H9 (cell line): ENCODE measurements around the gene GPAT3. TPM values are rescaled to one million over a fixed set of nuclear protein-coding genes. Genes with fewer than 3 reads are reported as not detected.

Source experiments
- DNase-seq: peaks from one replicate; pipeline ENCODE4 v3.0.0-alpha.2; 2017
- H2AFZ ChIP-seq: one replicate; pipeline ENCODE4 v1.6.1; 2013; ENCODE audit warnings: mild to moderate bottlenecking, low read length, control low read depth, moderate library complexity
- H2AK5ac ChIP-seq: 2 replicates; pipeline ENCODE4 v1.6.1; 2013; ENCODE audit warnings: low read length, control low read depth, mixed read lengths; ENCODE audit not compliant: insufficient read length
- H2BK120ac ChIP-seq: one replicate; pipeline ENCODE4 v1.6.1; 2013; ENCODE audit warnings: low read depth, mild to moderate bottlenecking, low read length, control low read depth, inconsistent platforms; ENCODE audit not compliant: poor library complexity, severe bottlenecking
- H2BK12ac ChIP-seq: 2 replicates; pipeline ENCODE4 v1.6.1; 2013; ENCODE audit warnings: low read length, control low read depth, mixed read lengths, low read depth; ENCODE audit not compliant: insufficient read length
- H2BK15ac ChIP-seq: 2 replicates; pipeline ENCODE4 v1.6.1; 2013; ENCODE audit warnings: low read depth, low read length, control low read depth
- H2BK20ac ChIP-seq: one replicate; pipeline ENCODE4 v1.6.1; 2013; ENCODE audit warnings: low read depth, mild to moderate bottlenecking, low read length, control low read depth, inconsistent platforms; ENCODE audit not compliant: poor library complexity, severe bottlenecking
- H2BK5ac ChIP-seq: 2 replicates; pipeline ENCODE4 v1.6.1; 2013; ENCODE audit warnings: low read length, control low read depth, mixed read lengths; ENCODE audit not compliant: insufficient read length
- H3K14ac ChIP-seq: 2 replicates; pipeline ENCODE4 v1.6.1; 2013; ENCODE audit warnings: low read length, control low read depth; ENCODE audit not compliant: insufficient read depth
- H3K18ac ChIP-seq: 2 replicates; pipeline ENCODE4 v1.6.1; 2013; ENCODE audit warnings: low read depth, mild to moderate bottlenecking, mixed read lengths, low read length, control low read depth; ENCODE audit not compliant: insufficient read length
- H3K23ac ChIP-seq: 2 replicates; pipeline ENCODE4 v1.6.1; 2013; ENCODE audit warnings: low read length, control low read depth, mixed read lengths, low read depth; ENCODE audit not compliant: insufficient read length
- H3K23me2 ChIP-seq: 2 replicates; pipeline ENCODE4 v1.6.1; 2013; ENCODE audit warnings: low read depth, mild to moderate bottlenecking, mixed read lengths, low read length, control low read depth; ENCODE audit not compliant: insufficient read length, poor library complexity, severe bottlenecking
- H3K27ac ChIP-seq: 2 replicates; pipeline ENCODE4 v1.5.1; 2013; ENCODE audit warnings: low read length, control low read depth, mixed read lengths, low read depth; ENCODE audit not compliant: insufficient read length
- H3K27me3 ChIP-seq: 2 replicates; pipeline ENCODE4 v1.6.1; 2013; ENCODE audit warnings: low read length, control low read depth, inconsistent platforms; ENCODE audit not compliant: insufficient read depth
- H3K4ac ChIP-seq: 2 replicates; pipeline ENCODE4 v1.6.1; 2013; ENCODE audit warnings: low read depth, mild to moderate bottlenecking, control low read depth, inconsistent platforms, low read length, moderate library complexity
- H3K4me1 ChIP-seq: 2 replicates; pipeline ENCODE4 v1.6.1; 2013; ENCODE audit warnings: low read length, control low read depth, inconsistent platforms; ENCODE audit not compliant: insufficient read depth
- H3K4me2 ChIP-seq: 2 replicates; pipeline ENCODE4 v1.6.1; 2013; ENCODE audit warnings: low read length, control low read depth, mixed read lengths; ENCODE audit not compliant: insufficient read length, insufficient read depth
- H3K56ac ChIP-seq: 2 replicates; pipeline ENCODE4 v1.6.1; 2013; ENCODE audit warnings: low read depth, mild to moderate bottlenecking, mixed read lengths, low read length, control low read depth; ENCODE audit not compliant: insufficient read length
- H3K79me1 ChIP-seq: 2 replicates; pipeline ENCODE4 v1.6.1; 2013; ENCODE audit warnings: low read depth, mild to moderate bottlenecking, moderate library complexity, low read length, control low read depth, inconsistent platforms; ENCODE audit not compliant: insufficient read depth, poor library complexity, severe bottlenecking
- H3K79me2 ChIP-seq: 2 replicates; pipeline ENCODE4 v1.6.1; 2013; ENCODE audit warnings: low read length, control low read depth, inconsistent platforms; ENCODE audit not compliant: insufficient read depth
- H3K9ac ChIP-seq: 2 replicates; pipeline ENCODE4 v1.6.1; 2013; ENCODE audit warnings: low read length, control low read depth, mixed read lengths; ENCODE audit not compliant: insufficient read length; ENCODE audit errors: extremely low read depth
- H3K9me3 ChIP-seq: one replicate; pipeline ENCODE4 v1.6.1; 2013; ENCODE audit warnings: low read depth, low read length, inconsistent platforms; ENCODE audit not compliant: control insufficient read depth
- H3T11ph ChIP-seq: one replicate; pipeline ENCODE4 v1.6.1; 2013; ENCODE audit warnings: mild to moderate bottlenecking, low read length, control low read depth, inconsistent platforms
- H4K20me1 ChIP-seq: one replicate; pipeline ENCODE4 v1.6.1; 2013; ENCODE audit not compliant: control insufficient read depth, insufficient read length, insufficient read depth
- H4K5ac ChIP-seq: 2 replicates; pipeline ENCODE4 v1.6.1; 2013; ENCODE audit warnings: low read depth, mild to moderate bottlenecking, mixed read lengths, low read length, control low read depth; ENCODE audit not compliant: insufficient read length
- H4K8ac ChIP-seq: replicated peaks from 2 replicates; pipeline ENCODE4 v1.6.1; 2013; ENCODE audit warnings: low read length, control low read depth, mixed read lengths, low read depth; ENCODE audit not compliant: insufficient read length
- H4K91ac ChIP-seq: 2 replicates; pipeline ENCODE4 v1.6.1; 2013; ENCODE audit warnings: low read depth, mild to moderate bottlenecking, moderate library complexity, mixed read lengths, low read length, control low read depth; ENCODE audit not compliant: insufficient read length
- H3K27ac Mint-ChIP-seq, 3 experiments: 2 replicates in 2 of 3; 3 replicates in 1 of 3; pipeline ENCODE4 v1.8.0; 2020 to 2021; ENCODE audit warnings: mixed read lengths in 3 of 3, mild to moderate bottlenecking in 1 of 3, moderate library complexity in 1 of 3
- H3K27me3 Mint-ChIP-seq: 2 replicates; pipeline ENCODE4 v1.8.0; 2021; ENCODE audit warnings: low read depth, mild to moderate bottlenecking, moderate library complexity, mixed read lengths
- H3K36me3 Mint-ChIP-seq, 3 experiments: 2 replicates in 2 of 3; 3 replicates in 1 of 3; pipeline ENCODE4 v1.8.0; 2020 to 2021; ENCODE audit warnings: low read depth in 3 of 3, mixed read lengths in 3 of 3; ENCODE audit not compliant: insufficient read depth in 1 of 3
- H3K4me1 Mint-ChIP-seq, 2 experiments: 2 replicates each; pipeline ENCODE4 v1.8.0; 2020; ENCODE audit warnings: mixed read lengths in 2 of 2
- H3K4me3 Mint-ChIP-seq, 2 experiments: 2 replicates in 1 of 2; 3 replicates in 1 of 2; pipeline ENCODE4 v1.8.0; 2020 to 2021; ENCODE audit warnings: mild to moderate bottlenecking in 2 of 2, mixed read lengths in 2 of 2, moderate library complexity in 1 of 2
- H3K9me3 Mint-ChIP-seq, 2 experiments: 2 replicates in 1 of 2; 3 replicates in 1 of 2; pipeline ENCODE4 v1.8.0; 2020; ENCODE audit warnings: mild to moderate bottlenecking in 2 of 2, mixed read lengths in 2 of 2, moderate library complexity in 1 of 2
- WGBS: extraction: QIAGEN DNeasy Blood & Tissue Kit; methylation state at CpG from one replicate; pipeline ENCODE4 v1.1.7; 2013; ENCODE audit warnings: missing lambda C conversion rate, low lambda C conversion rate, mixed read lengths; ENCODE audit not compliant: insufficient read length; ENCODE audit errors: extremely low coverage; 5-methylcytosine and 5-hydroxymethylcytosine counted together
- total RNA-seq: library from RNA; stranded (reverse); gene quantifications from 2 replicates; pipeline ENCODE4 v1.2.1, GENCODE V29; 2021
- TF ChIP-seq, protein P1 (sequence below): fragments of 200-600 bp; sonication (generic); conservative IDR thresholded peaks from 3 replicates; pipeline ENCODE4 v1.8.0; 2021; ENCODE audit warnings: antibody characterized with exemption, mild to moderate bottlenecking

The GPAT3 gene
- total RNA-seq, 1 experiment from 2014 or later: 1.8 TPM

DNA sequence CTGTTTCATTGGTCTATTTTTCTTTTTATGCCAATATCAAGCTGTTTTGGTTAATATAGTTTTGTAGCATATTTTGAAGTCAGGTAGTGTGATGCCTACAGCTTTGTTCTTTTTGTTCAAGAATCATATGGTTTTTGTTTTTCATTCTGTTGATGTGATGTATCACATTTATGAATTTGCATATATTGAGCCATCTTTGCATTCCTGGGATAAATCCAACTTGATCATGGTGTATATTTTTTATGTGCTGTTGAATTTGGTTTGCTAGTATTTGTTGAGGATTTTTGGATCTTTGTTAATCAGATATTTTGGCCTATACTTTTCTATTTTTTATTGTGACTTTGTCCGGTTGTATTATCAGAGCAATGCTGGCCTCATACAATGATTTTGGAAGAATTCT is 74.8 kb downstream of the GPAT3 start:
- Histone ChIP-seq H4K91ac (no peak overlapping the region), H3K4me2 (no peak overlapping the region), H3K9ac (no peak overlapping the region), H3K56ac (no peak overlapping the region), H2BK20ac (no peak overlapping the region), H4K5ac (no peak overlapping the region), H2BK5ac (no peak overlapping the region), H3K18ac (no peak overlapping the region), H3K4ac (no peak overlapping the region), H2BK120ac (no peak overlapping the region), H2BK12ac (no peak overlapping the region), H3K27ac (no peak overlapping the region), H3K79me2 (no peaks in the 10 kb centered on the region), H3K4me1 (no peaks in the 10 kb centered on the region; the same call in 1 of the 2 replicates), H3K23ac (no peak overlapping the region), H2AK5ac (no peak overlapping the region), H3T11ph (no peak overlapping the region), H2AFZ (no peak overlapping the region), H3K27me3 (no peaks in the 10 kb centered on the region), H3K23me2 (no peaks in the 10 kb centered on the region), H3K79me1 (no peaks in the 10 kb centered on the region), H3K9me3 (no peaks in the 10 kb centered on the region), H2BK15ac (no peak overlapping the region), H4K8ac (no peak overlapping the region), H3K14ac (no peak overlapping the region), H4K20me1 (no peaks in the 10 kb centered on the region)
- TF ChIP-seq, protein P1, sequence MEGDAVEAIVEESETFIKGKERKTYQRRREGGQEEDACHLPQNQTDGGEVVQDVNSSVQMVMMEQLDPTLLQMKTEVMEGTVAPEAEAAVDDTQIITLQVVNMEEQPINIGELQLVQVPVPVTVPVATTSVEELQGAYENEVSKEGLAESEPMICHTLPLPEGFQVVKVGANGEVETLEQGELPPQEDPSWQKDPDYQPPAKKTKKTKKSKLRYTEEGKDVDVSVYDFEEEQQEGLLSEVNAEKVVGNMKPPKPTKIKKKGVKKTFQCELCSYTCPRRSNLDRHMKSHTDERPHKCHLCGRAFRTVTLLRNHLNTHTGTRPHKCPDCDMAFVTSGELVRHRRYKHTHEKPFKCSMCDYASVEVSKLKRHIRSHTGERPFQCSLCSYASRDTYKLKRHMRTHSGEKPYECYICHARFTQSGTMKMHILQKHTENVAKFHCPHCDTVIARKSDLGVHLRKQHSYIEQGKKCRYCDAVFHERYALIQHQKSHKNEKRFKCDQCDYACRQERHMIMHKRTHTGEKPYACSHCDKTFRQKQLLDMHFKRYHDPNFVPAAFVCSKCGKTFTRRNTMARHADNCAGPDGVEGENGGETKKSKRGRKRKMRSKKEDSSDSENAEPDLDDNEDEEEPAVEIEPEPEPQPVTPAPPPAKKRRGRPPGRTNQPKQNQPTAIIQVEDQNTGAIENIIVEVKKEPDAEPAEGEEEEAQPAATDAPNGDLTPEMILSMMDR: no peak
- H3K9me3 Mint-ChIP-seq: peaks cover 21 to 28% of the 10 kb centered on the region in 2 experiments
- WGBS: no CpG with 5 or more reads among the region's 1 CpG
- no peaks in the 10 kb centered on the region; the same call in 1 of the 2 replicates for H3K27me3 Mint-ChIP-seq
- H3K27ac Mint-ChIP-seq: no peak overlapping the region
- H3K4me1 Mint-ChIP-seq: no peaks in the 10 kb centered on the region; a peak in 1 of 4 replicates
- no peak overlapping the region for H3K4me3 Mint-ChIP-seq
- peaks cover 6 to 9% (median 8%) of the 10 kb centered on the region in 3 experiments; a peak in 6 of 7 replicates for H3K36me3 Mint-ChIP-seq
- no peak for DNase-seq
